Measurements from ENCODE around the gene SPOP.

DNA sequence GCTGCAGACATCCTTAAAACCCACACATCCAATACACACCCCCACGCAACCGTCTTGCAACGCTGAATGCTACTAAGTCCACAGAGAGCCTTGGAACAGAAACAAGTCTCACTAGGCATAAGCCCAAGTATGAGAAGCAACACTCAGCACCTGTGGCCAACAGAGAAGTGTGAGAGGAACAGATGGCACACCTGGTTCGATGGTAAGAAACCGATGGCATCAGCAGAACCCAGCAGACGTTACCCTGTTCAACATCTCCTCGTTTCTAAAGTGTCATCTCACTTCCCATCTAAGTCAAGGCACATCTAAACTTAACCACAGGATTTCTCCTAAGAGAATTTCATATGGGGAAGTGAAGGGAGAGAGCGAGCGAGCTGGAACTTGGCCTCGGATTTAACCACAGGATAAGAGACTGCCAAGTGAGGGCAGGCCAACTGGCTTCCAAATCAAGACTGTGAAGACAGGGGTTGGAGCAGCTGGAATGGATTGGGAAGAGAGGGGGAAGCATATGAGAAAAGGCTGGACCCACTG is 61.2 kb downstream of the SPOP start:
- TF ChIP-seq, protein P1, sequence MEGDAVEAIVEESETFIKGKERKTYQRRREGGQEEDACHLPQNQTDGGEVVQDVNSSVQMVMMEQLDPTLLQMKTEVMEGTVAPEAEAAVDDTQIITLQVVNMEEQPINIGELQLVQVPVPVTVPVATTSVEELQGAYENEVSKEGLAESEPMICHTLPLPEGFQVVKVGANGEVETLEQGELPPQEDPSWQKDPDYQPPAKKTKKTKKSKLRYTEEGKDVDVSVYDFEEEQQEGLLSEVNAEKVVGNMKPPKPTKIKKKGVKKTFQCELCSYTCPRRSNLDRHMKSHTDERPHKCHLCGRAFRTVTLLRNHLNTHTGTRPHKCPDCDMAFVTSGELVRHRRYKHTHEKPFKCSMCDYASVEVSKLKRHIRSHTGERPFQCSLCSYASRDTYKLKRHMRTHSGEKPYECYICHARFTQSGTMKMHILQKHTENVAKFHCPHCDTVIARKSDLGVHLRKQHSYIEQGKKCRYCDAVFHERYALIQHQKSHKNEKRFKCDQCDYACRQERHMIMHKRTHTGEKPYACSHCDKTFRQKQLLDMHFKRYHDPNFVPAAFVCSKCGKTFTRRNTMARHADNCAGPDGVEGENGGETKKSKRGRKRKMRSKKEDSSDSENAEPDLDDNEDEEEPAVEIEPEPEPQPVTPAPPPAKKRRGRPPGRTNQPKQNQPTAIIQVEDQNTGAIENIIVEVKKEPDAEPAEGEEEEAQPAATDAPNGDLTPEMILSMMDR (IDR thresholded peaks at IDR 0.05 in 4 of 5, conservative IDR thresholded peaks at IDR 0.05 in 1 of 5): no peak
- no peak for TF ChIP-seq POLR2A (IDR thresholded peaks at IDR 0.05)

All from gastrocnemius medialis (tissue), 4 donors.